CD8-positive, alpha-beta memory T cell (primary cell): Measurements from ENCODE around the gene HECW1. TPM values are rescaled to one million over a fixed set of nuclear protein-coding genes. Genes with fewer than 3 reads are reported as not detected.
A peak's percentile ranks its signal among the peaks of the same experiment; 100 is the strongest.

Experiments used
- CTCF ChIA-PET: fragments of 350-600 bp; sonication (Branson Sonifier 250); formaldehyde crosslinking; loops from one replicate; lab custom pipeline; 2021; ENCODE audit warnings: antibody characterized with exemption; lab: Charles Lee
- POLR2A ChIA-PET: fragments of 350-600 bp; sonication (Branson Sonifier 250); formaldehyde crosslinking; loops from one replicate; lab custom pipeline; 2021; ENCODE audit warnings: antibody characterized with exemption; lab: Charles Lee
- DNase-seq, 5 donors: peaks; one replicate each; pipeline versions ENCODE4 v3.0.0 to v3.0.0-alpha.2; 2020 to 2022; ENCODE audit warnings: mixed read lengths in 1 of 5
- H3K27ac ChIP-seq: one replicate; pipeline ENCODE4 v1.7.0; 2013; ENCODE audit warnings: low read depth, mild to moderate bottlenecking, low read length, moderate library complexity
- H3K27me3 ChIP-seq: 2 replicates; pipeline ENCODE4 v1.7.0; 2013; ENCODE audit warnings: low read length, mild to moderate bottlenecking; ENCODE audit not compliant: insufficient read depth, poor library complexity, severe bottlenecking
- H3K36me3 ChIP-seq: 2 replicates; pipeline ENCODE4 v1.7.0; 2013; ENCODE audit warnings: mild to moderate bottlenecking, low read length, moderate library complexity; ENCODE audit not compliant: insufficient read depth
- H3K4me1 ChIP-seq: 2 replicates; pipeline ENCODE4 v1.7.0; 2013; ENCODE audit warnings: mild to moderate bottlenecking, low read length, moderate library complexity; ENCODE audit not compliant: insufficient read depth
- H3K4me3 ChIP-seq: 2 replicates; pipeline ENCODE4 v1.7.0; 2013; ENCODE audit warnings: mild to moderate bottlenecking, low read length
- H3K9me3 ChIP-seq: 2 replicates; pipeline ENCODE4 v1.7.0; 2013; ENCODE audit warnings: mild to moderate bottlenecking, low read length
- H3K27ac Mint-ChIP-seq, 8 donors: one replicate each; pipeline ENCODE4 v1.8.0; 2020 to 2021; ENCODE audit warnings: mixed read lengths in 8 of 8, mild to moderate bottlenecking in 6 of 8, inconsistent platforms in 3 of 8, moderate library complexity in 3 of 8
- H3K27me3 Mint-ChIP-seq, 2 donors: one replicate each; pipeline ENCODE4 v1.8.0; 2020 to 2021; ENCODE audit warnings: mixed read lengths in 2 of 2, mild to moderate bottlenecking in 1 of 2, moderate library complexity in 1 of 2
- H3K36me3 Mint-ChIP-seq, 3 donors: one replicate each; pipeline ENCODE4 v1.8.0; 2020 to 2021; ENCODE audit warnings: mixed read lengths in 3 of 3, inconsistent platforms in 1 of 3, mild to moderate bottlenecking in 1 of 3
- H3K4me1 Mint-ChIP-seq, 3 donors: one replicate each; pipeline ENCODE4 v1.8.0; 2020 to 2021; ENCODE audit warnings: mixed read lengths in 3 of 3, inconsistent platforms in 1 of 3, mild to moderate bottlenecking in 1 of 3
- H3K4me3 Mint-ChIP-seq, 7 donors: one replicate each; pipeline ENCODE4 v1.8.0; 2020 to 2021; ENCODE audit warnings: mixed read lengths in 7 of 7, mild to moderate bottlenecking in 6 of 7, moderate library complexity in 4 of 7, inconsistent platforms in 2 of 7
- H3K9me3 Mint-ChIP-seq, 5 donors: one replicate each; pipeline ENCODE4 v1.8.0; 2020 to 2022; ENCODE audit warnings: mixed read lengths in 5 of 5, mild to moderate bottlenecking in 3 of 5, moderate library complexity in 2 of 5, inconsistent platforms in 1 of 5
- polyA plus RNA-seq: library from polyadenylated mRNA; unstranded; fragments of 300-500 nt; fragmentation: Illumina TruSeq; gene quantifications from one replicate; pipeline ENCODE4 v1.2.3, GENCODE V29; 2021
- total RNA-seq, 2 experiments: library from RNA; stranded (reverse); gene quantifications; one replicate each; pipeline ENCODE4 v1.2.3, GENCODE V29; 2021

HECW1 gene
- total and polyA plus RNA-seq, 3 experiments from 2014 or later, result not detected

DNA sequence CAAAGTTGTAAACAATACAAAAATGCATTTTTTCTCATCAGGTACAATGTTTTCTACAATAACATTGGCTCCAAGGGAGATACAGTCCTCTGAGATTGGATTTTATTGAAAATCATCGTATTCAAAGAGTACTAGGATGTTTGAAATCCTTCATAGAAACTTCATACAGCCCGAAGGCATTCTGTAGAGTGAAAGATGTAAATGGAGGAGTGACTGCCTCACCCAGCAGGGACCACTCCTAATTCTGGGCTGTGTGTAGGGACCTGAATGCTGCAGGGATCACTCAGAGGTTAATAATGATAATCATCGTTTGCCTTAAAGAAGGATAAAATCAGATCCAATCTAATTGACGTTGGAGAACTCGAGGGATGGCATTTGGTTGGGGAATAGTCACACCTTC lies 198.6 kb downstream of the HECW1 start:
- DNase-seq, result no peak
- H3K36me3 ChIP-seq, result no peaks in the 10 kb centered on the region
- H3K27me3 Mint-ChIP-seq, result peaks cover 0 to 6% of the 10 kb centered on the region in 2 donors
- peaks cover 16 to 18% (median 17%) of the 10 kb centered on the region in 3 donors for H3K4me1 Mint-ChIP-seq
- no peaks in the 10 kb centered on the region for H3K27me3 ChIP-seq
- no peak overlapping the region for H3K4me3 ChIP-seq
- no peak overlapping the region for H3K4me3 Mint-ChIP-seq
- H3K36me3 Mint-ChIP-seq, result no peaks in the 10 kb centered on the region
- no peaks in the 10 kb centered on the region for H3K9me3 ChIP-seq
- H3K27ac Mint-ChIP-seq, result no peak overlapping the region
- peaks cover 5% of the 10 kb centered on the region for H3K4me1 ChIP-seq
- H3K9me3 Mint-ChIP-seq, result no peaks in the 10 kb centered on the region
- no peak overlapping the region for H3K27ac ChIP-seq
- ChIA-PET CTCF (no interaction called here), POLR2A (no interaction called here)

- CTCF ChIA-PET, result no interaction called here
These were observed 199.2 kb downstream of the HECW1 start for GRCh38 chr7:43311694-43312093.

DNA sequence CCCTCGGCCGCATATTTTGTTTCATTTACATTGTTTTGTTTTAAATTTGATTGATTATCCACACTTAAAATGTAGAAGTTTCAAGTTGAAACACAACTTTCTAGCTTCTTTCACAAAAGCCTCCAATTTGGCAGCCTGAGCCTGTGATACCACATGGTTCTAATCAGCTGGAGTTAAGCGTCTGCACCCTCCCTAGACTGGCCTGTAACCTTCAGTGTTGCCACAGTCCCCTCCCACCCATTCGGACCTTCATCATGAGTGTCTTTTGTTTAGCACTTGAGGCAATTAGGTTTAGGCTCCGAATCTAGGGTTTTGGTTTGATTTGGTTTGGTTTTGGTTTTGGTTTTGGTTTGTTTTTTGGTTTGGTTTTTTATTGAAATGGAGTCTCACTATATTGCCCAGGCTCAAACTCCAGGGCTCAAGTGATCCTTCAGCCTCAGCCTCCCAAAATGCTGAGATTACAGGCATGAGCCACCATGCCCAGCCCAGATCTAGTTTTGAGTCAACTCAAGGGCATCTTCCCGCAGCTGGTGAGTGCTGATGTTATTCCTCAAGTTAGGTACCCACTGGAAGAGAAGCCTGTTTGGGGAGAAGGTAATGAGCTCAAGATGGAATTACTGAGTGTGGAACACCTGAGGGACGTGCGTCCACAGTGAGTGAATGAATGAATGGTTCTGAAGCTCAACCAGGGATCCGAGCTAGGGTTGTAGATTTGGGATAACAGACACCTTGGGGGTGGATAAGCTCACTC lies 201.4 kb downstream of the HECW1 start:
- H3K4me3 ChIP-seq, result no peak overlapping the region
- H3K27me3 ChIP-seq, result no peaks in the 10 kb centered on the region
- H3K4me3 Mint-ChIP-seq, result peak overlapping the region in 6 of 7 donors; percentile 5 to 64 (median 34)
- peaks cover 16 to 18% (median 17%) of the 10 kb centered on the region in 3 donors for H3K4me1 Mint-ChIP-seq
- peaks cover 5% of the 10 kb centered on the region for H3K4me1 ChIP-seq
- POLR2A ChIA-PET, result no interaction called here
- H3K9me3 ChIP-seq, result no peaks in the 10 kb centered on the region
- CTCF ChIA-PET, result interaction anchor here (1.5 kb wide), 1 partner anchor 12 kb away, joined by 3 read pairs; no protein-coding TSS in a partner anchor
- H3K27ac ChIP-seq, result no peak overlapping the region
- no peaks in the 10 kb centered on the region for H3K9me3 Mint-ChIP-seq
- no peaks in the 10 kb centered on the region for H3K36me3 Mint-ChIP-seq
- no peaks in the 10 kb centered on the region for H3K27me3 Mint-ChIP-seq
- no peaks in the 10 kb centered on the region for H3K36me3 ChIP-seq
- no peak for DNase-seq
- H3K27ac Mint-ChIP-seq, result peak overlapping the region in 4 of 8 donors; percentile 12 to 71 (median 33)

More at GRCh38 chr7:43311694-43312093, 199.2 kb downstream of the HECW1 start:
- Mint-ChIP-seq H3K27ac (peak overlapping the region in 1 of 8 donors; percentile 34), H3K27me3 (no peaks in the 10 kb centered on the region), H3K4me1 (peaks cover 16 to 18% (median 17%) of the 10 kb centered on the region in 3 donors), H3K36me3 (no peaks in the 10 kb centered on the region), H3K9me3 (no peaks in the 10 kb centered on the region), H3K4me3 (no peak overlapping the region)
- DNase-seq, result no peak
- Histone ChIP-seq H3K36me3 (no peaks in the 10 kb centered on the region), H3K27me3 (no peaks in the 10 kb centered on the region), H3K4me3 (no peak overlapping the region), H3K9me3 (no peaks in the 10 kb centered on the region), H3K4me1 (peaks cover 5% of the 10 kb centered on the region), H3K27ac (no peak overlapping the region)
- POLR2A ChIA-PET, result no interaction called here

DNA sequence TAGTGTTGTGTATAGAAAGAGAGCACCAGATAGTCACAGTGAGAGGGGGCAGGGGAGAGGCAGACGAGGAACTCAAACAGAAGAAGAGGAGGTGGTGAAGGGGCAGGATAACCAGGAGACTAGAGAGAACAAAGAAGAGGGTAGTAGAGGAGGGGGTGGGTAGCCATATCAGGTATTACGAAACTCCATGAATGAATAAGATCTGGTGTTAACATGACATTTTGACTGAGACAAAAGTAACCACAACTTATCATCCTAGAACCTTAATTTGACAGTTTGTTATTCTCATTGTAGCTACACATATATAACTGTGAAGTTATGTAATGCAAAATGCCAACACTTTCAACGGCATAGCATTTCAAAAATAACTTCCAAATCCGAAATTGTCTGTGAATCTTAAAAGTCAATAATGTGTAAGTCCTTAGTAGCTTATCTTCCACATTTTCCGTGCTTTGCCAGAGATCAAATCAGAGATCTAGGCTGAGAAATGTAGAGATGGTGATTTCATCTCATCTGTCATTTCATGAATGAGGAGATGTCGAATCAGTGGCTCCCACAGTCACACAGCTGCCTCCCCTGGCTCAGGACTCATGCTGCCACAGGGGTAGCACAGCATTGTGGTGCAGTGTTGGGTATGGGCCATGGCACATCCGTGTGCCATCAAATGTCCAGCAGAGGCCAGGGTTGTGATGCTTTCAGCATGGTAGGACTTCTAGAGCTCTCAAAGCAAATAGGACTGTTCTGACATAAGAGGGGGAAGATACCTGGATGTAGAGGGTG lies 202.1 kb downstream of the HECW1 start:
- DNase-seq, result no peak
- H3K4me1 ChIP-seq, result peaks cover 5% of the 10 kb centered on the region
- H3K4me1 Mint-ChIP-seq, result peaks cover 16 to 18% (median 17%) of the 10 kb centered on the region in 3 donors
- H3K36me3 ChIP-seq, result no peaks in the 10 kb centered on the region
- H3K27ac ChIP-seq, result no peak overlapping the region
- no peaks in the 10 kb centered on the region for H3K36me3 Mint-ChIP-seq
- no peaks in the 10 kb centered on the region for H3K27me3 ChIP-seq
- POLR2A ChIA-PET, result no interaction called here
- peak overlapping the region in 3 of 8 donors; percentile 12 to 44 (median 22) for H3K27ac Mint-ChIP-seq
- no peaks in the 10 kb centered on the region for H3K9me3 Mint-ChIP-seq
- H3K9me3 ChIP-seq, result no peaks in the 10 kb centered on the region
- H3K4me3 ChIP-seq, result no peak overlapping the region
- H3K4me3 Mint-ChIP-seq, result peak overlapping the region in 5 of 7 donors; percentile 1 to 58 (median 5)
- no peaks in the 10 kb centered on the region for H3K27me3 Mint-ChIP-seq
- CTCF ChIA-PET, result interaction anchor here (0.8 to 1.5 kb wide), 2 partner anchors 11 to 25 kb away, joined by 3 read pairs; no protein-coding TSS in a partner anchor

DNA sequence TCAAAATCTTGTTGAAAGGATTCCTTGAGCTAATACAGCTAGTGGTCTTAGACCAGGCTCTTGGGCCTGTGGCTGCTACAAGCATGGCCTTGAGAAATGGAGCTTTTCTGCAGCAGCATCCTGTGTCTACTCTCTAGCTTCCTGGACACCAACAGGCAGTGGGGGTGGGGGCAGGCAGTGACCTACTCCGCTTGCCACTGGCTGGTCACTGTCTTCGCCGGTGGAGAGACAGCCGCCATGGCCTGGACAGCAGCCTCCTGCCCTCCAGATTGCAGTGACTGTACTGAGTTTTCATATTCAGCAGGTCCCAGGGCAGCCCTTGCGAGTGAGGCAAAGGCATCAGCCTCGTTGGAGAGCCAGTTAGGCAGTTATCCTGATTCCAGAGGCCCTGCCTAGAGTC lies 204.6 kb downstream of the HECW1 start:
- Mint-ChIP-seq H3K27ac (no peak overlapping the region), H3K36me3 (no peaks in the 10 kb centered on the region), H3K4me1 (peaks cover 16 to 18% (median 17%) of the 10 kb centered on the region in 3 donors), H3K27me3 (peaks cover 3 to 5% of the 10 kb centered on the region in 2 donors), H3K9me3 (no peaks in the 10 kb centered on the region), H3K4me3 (no peak overlapping the region)
- no peak for DNase-seq
- no peaks in the 10 kb centered on the region for H3K9me3 ChIP-seq
- peaks cover 5% of the 10 kb centered on the region for H3K4me1 ChIP-seq
- POLR2A ChIA-PET, result no interaction called here
- CTCF ChIA-PET, result no interaction called here
- H3K36me3 ChIP-seq, result no peaks in the 10 kb centered on the region
- H3K27me3 ChIP-seq, result no peaks in the 10 kb centered on the region
- H3K27ac ChIP-seq, result no peak overlapping the region
- no peak overlapping the region for H3K4me3 ChIP-seq

DNA sequence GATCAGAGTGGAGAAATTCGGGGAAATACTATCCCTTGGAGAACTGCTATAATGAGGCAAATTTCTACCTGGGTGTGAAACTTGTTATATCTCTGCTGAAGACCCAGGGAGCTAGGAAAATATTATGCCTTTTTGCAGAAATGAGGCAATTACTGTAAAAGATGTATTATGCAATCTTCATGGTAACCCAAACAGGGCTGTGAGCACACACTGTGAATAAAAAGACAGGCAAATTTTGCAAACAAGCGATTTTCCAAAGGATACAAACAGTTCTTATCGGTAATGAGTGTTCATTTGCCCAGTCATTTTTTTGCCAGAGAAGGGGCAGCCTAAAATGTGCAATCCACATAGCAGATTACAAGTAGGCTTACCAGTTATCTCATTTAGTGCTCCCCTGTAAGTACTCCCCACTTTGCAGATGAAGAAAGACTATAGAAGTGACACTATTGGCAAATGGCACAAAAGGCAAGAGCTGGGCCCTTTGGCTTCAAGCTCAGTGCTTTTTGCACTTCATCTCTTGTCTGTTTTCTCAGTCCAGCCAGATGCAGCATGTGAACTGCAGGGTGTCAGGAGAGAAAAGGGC lies 205.8 kb downstream of the HECW1 start:
- POLR2A ChIA-PET, result no interaction called here
- H3K27me3 ChIP-seq, result no peaks in the 10 kb centered on the region
- H3K4me1 Mint-ChIP-seq, result peaks cover 16 to 18% (median 17%) of the 10 kb centered on the region in 3 donors
- CTCF ChIA-PET, result no interaction called here
- no peaks in the 10 kb centered on the region for H3K9me3 ChIP-seq
- no peak overlapping the region for H3K27ac Mint-ChIP-seq
- peaks cover 3 to 5% of the 10 kb centered on the region in 2 donors for H3K27me3 Mint-ChIP-seq
- DNase-seq, result no peak
- no peak overlapping the region for H3K4me3 Mint-ChIP-seq
- no peaks in the 10 kb centered on the region for H3K36me3 Mint-ChIP-seq
- H3K4me1 ChIP-seq, result peaks cover 5% of the 10 kb centered on the region
- no peak overlapping the region for H3K4me3 ChIP-seq
- H3K36me3 ChIP-seq, result no peaks in the 10 kb centered on the region
- no peak overlapping the region for H3K27ac ChIP-seq
- H3K9me3 Mint-ChIP-seq, result no peaks in the 10 kb centered on the region

- H3K9me3 Mint-ChIP-seq, result no peaks in the 10 kb centered on the region
These were observed 213.1 kb downstream of the HECW1 start for GRCh38 chr7:43325595-43325994.

More at GRCh38 chr7:43325595-43325994, 213.1 kb downstream of the HECW1 start:
- no peak for DNase-seq
- H3K27me3 Mint-ChIP-seq, result peaks cover 5 to 18% of the 10 kb centered on the region in 2 donors
- Histone ChIP-seq H3K27me3 (no peaks in the 10 kb centered on the region), H3K27ac (no peak overlapping the region), H3K4me1 (no peaks in the 10 kb centered on the region), H3K9me3 (no peaks in the 10 kb centered on the region), H3K36me3 (no peaks in the 10 kb centered on the region), H3K4me3 (no peak overlapping the region)
- no peaks in the 10 kb centered on the region for H3K4me1 Mint-ChIP-seq
- H3K4me3 Mint-ChIP-seq, result no peak overlapping the region
- H3K36me3 Mint-ChIP-seq, result no peaks in the 10 kb centered on the region
- no peak overlapping the region for H3K27ac Mint-ChIP-seq
- ChIA-PET POLR2A (no interaction called here), CTCF (interaction anchor here (1.0 kb wide), 1 partner anchor 11 kb away, joined by 3 read pairs; no protein-coding TSS in a partner anchor)
